ENCODE data around the gene HOXA6.

HOXA6 gene

DNA sequence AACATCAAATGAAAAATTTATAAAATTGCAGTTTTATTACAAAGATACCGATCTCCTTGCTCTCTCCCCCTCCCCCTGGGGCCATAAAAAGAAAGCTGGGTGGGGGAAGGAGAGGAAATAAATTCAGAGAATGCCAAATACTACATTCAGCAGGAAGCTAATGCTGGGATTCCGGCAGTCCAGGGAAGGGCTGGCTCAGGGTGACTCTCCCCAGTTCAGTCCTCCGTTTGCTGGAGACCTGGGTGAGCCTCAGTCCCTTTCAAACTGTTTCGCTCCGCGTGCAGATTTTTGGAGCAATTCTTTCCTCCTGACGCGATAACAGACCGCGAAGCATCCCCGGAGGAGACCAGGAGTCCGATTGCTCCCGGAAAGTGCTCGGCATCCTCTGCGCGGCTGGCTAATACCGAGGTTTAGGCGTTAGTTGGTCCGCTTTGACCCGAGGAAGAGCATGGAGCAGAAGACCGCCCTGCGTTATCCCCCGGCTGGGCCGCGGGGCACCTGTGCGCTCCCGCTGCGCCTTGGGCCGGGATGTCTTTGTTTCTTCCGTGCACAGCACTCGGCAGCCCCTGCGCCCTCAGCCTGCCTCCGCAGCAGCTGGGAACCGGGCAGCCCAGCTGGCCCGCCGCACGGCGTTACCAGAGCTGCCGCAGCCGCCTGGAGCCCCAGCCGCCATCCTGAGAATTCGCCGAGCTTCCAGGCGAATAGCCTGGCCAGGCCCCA, 41.2 kb downstream of the HOXA6 start:
- TF ChIP-seq, protein P1, sequence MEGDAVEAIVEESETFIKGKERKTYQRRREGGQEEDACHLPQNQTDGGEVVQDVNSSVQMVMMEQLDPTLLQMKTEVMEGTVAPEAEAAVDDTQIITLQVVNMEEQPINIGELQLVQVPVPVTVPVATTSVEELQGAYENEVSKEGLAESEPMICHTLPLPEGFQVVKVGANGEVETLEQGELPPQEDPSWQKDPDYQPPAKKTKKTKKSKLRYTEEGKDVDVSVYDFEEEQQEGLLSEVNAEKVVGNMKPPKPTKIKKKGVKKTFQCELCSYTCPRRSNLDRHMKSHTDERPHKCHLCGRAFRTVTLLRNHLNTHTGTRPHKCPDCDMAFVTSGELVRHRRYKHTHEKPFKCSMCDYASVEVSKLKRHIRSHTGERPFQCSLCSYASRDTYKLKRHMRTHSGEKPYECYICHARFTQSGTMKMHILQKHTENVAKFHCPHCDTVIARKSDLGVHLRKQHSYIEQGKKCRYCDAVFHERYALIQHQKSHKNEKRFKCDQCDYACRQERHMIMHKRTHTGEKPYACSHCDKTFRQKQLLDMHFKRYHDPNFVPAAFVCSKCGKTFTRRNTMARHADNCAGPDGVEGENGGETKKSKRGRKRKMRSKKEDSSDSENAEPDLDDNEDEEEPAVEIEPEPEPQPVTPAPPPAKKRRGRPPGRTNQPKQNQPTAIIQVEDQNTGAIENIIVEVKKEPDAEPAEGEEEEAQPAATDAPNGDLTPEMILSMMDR (IDR thresholded peaks at IDR 0.05; ENCODE audit: low read depth, low read length, missing control alignments), result no peak
- H3K4me3 ChIP-seq (ENCODE audit: low read depth, low read length), result no peak overlapping the region
- no peak for DNase-seq (ENCODE audit: low read depth)

DNA sequence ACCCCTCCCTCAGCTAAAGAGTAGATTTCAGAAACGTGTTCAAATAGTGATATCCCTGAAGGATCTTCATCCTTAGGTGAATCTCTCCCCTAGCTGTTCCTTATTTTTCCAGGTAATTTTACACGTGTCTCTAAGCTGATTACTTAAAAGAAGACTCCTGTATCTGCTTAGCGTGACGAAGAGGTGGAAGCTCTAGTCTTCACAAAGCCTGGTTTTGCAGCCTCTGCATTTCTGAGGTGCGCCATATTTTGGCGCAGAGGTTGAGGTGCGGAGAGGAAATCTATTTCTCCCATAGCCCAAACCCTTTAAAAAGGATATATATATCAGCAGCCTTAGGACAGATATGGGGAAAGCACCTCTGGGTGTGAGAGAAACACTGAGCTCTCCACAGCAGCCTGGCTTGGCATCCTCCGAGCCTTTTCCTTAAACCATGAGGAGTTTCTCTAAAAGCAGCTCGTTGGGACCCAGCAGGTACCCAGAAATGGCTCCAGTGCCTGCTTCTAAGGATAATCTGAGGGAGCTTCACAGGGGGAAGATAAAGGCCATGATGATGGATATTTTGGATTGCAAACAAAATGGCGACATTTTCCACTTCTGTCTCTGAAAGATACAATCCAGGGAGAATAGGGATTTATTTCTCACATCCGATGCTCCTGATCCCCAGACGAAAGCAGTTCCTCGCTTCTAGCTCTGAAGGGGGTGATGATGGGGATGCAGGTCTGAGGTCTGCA, 42.1 kb downstream of the HOXA6 start:
- no peak for DNase-seq (ENCODE audit: low read depth)
- H3K4me3 ChIP-seq (ENCODE audit: low read depth, low read length), result no peak overlapping the region
- TF ChIP-seq, protein P1 (IDR thresholded peaks at IDR 0.05; ENCODE audit: low read depth, low read length, missing control alignments), result no peak

DNA sequence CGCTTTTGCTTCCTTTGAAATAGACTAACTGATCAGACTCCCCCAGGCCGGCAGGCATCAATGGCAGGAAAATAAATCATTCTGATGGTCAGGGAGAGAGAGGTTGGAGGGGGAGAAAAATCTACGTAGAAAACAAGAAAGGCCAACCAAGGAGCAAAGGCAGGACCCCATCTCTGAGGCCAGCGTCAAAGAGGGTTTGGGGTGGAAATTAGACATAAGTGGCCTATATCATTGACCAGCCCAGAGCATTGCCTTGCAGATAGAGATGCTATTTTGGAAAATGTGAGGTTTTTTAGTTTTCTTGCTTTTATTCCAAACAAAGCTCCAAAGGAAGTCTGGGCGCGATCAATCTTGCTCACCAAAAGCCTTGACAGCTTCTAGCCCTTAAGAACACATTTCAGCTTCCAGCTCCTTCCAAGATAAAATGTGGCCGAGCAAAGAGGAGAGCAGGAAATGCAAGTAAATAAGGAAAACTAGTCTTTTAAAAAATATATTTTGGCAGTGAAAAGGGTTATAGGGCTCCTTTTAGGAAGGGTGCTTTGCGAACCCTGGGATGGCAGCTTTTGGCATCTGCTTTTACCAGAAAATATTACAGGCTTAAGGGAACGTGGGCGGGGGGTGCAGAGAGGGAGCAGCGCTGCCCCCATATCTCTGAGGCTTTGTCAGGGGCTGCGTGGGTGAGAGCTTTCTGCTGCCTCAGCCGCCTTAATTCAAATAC, 43.1 kb downstream of the HOXA6 start:
- H3K4me3 ChIP-seq (ENCODE audit: low read depth, low read length), result no peak overlapping the region
- DNase-seq (ENCODE audit: low read depth), result no peak
- TF ChIP-seq, protein P1 (IDR thresholded peaks at IDR 0.05; ENCODE audit: low read depth, low read length, missing control alignments), result no peak

DNA sequence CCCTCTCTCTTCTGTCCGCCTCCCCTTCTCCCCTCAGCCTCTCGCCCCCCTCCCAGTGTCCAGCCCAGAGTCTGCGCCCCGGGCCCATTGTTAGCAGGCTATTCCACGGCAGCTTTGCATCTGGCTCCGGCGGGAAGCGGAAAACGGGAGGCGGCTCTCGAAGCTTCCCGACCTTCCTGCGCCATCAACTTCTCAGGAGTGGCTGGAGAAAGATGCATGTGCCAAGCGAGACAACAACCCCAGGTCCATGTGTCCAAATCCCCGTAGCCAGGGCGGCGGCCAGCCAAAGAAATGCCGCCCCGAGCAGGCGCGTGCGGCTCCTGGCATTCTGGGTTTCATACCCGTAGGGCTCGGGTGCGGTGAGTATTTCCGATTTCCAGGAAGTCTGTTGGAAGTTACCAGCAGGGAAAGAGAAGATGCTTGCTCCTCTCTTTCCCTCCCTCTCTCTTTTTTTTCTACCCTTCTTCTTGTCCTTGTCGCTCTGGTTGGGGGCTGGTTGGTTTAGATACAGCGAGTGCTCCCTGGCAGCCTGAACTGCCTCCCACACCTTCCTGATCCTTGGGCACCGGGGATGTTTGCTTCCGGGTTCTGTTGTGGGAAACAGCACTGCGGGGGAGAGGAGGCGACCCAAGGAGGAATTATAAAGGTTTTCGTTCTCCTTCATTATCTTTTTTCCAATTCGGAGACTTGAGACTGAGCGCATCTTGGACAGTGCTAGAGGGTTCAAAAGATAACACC, 43.9 kb downstream of the HOXA6 start:
- no peak overlapping the region for H3K4me3 ChIP-seq (ENCODE audit: low read depth, low read length)
- TF ChIP-seq, protein P1 (IDR thresholded peaks at IDR 0.05; ENCODE audit: low read depth, low read length, missing control alignments), result no peak
- DNase-seq (ENCODE audit: low read depth), result no peak

DNA sequence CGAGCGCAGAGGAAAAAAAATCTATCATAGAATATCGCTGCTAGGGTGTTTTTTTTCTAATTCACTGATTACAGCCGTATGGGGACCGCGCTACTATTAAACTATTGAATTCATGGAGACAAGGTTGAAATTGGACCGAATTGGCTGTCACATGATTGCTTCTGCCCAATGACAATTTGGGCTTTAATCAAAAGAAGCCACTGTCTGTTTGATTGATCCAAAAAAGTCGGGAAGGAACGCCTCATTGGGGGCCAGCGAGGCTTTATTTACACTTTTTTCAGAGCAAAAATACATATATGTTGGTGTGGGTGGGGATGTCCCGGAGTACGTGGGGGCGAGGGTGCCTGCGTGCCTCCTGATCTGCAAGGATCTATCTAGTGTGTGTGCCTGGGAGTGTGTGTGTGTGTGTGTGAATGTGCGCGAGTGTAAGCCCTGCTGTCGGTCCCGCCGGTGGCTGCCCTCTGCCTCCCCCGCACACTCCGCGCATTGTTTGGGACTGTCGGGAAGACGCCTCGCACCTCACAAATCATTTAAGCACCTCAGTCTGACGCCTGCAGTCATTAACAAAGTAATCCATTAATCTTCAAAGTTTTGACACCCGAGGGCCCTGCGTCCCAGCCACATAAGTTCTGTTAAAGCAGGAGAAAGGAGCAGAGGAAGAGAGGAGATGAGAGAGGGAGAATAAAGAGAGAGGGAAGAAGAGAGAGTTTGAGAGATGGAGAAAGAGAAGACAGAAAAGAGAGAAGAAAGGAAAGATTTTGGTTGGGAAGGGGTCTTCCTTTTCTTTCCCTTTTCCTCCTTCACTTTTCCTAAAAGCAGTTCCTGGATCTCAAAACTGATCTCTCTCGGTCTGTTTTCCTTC, 44.8 kb downstream of the HOXA6 start, which contains the start of gene HOXA2:
HOXA2 (minus strand) TSS at position 103 of the 862 bp plus-strand sequence. CDS start 183 bp downstream, outside the sequence.
- no peak within 1 kb of the TSS for H3K4me3 ChIP-seq (ENCODE audit: low read depth, low read length)
- DNase-seq (ENCODE audit: low read depth), result no peak
- TF ChIP-seq, protein P1 (IDR thresholded peaks at IDR 0.05; ENCODE audit: low read depth, low read length, missing control alignments), result no peak

All from GM12864 (cell line).